Neuronal stem cell (in vitro differentiated cells): ENCODE data around the gene RAI14.
A peak's percentile ranks its signal among the peaks of the same experiment; 100 is the strongest.

Experiments used
- DNase-seq: peaks from one replicate; pipeline ENCODE4 v3.0.0-alpha.2; 2013; ENCODE audit warnings: low spot score
- H2AFZ ChIP-seq: one replicate; pipeline ENCODE4 v1.6.1; 2013; ENCODE audit warnings: mild to moderate bottlenecking, low read length, inconsistent platforms
- H2AK5ac ChIP-seq: 2 replicates; pipeline ENCODE4 v1.6.1; 2013; ENCODE audit warnings: low read depth, mild to moderate bottlenecking, inconsistent platforms, low read length, moderate library complexity, mixed read lengths
- H2BK120ac ChIP-seq: 2 replicates; pipeline ENCODE4 v1.6.1; 2013; ENCODE audit warnings: low read depth, mild to moderate bottlenecking, inconsistent platforms, low read length, moderate library complexity, mixed read lengths
- H2BK12ac ChIP-seq: one replicate; pipeline ENCODE4 v1.6.1; 2013; ENCODE audit warnings: low read length, inconsistent platforms
- H2BK15ac ChIP-seq: 2 replicates; pipeline ENCODE4 v1.6.1; 2013; ENCODE audit warnings: mild to moderate bottlenecking, low read length, inconsistent platforms, mixed read lengths
- H2BK5ac ChIP-seq: one replicate; pipeline ENCODE4 v1.6.1; 2013; ENCODE audit warnings: inconsistent platforms, mild to moderate bottlenecking, low read length, moderate library complexity
- H3K14ac ChIP-seq: one replicate; pipeline ENCODE4 v1.6.1; 2013; ENCODE audit warnings: low read length, inconsistent platforms
- H3K18ac ChIP-seq: 2 replicates; pipeline ENCODE4 v1.6.1; 2013; ENCODE audit warnings: low read length, inconsistent platforms
- H3K23ac ChIP-seq: 2 replicates; pipeline ENCODE4 v1.6.1; 2013; ENCODE audit warnings: low read depth, mild to moderate bottlenecking, mixed read lengths, low read length, inconsistent platforms; ENCODE audit not compliant: poor library complexity
- H3K27ac ChIP-seq: replicated peaks from 3 replicates; pipeline ENCODE4 v1.5.1; 2013; ENCODE audit warnings: low read length, inconsistent platforms
- H3K27me3 ChIP-seq, 3 experiments: 2 replicates each; pipeline ENCODE4 v1.6.1; 2013; ENCODE audit warnings: low read length in 3 of 3, mild to moderate bottlenecking in 2 of 3, inconsistent platforms in 1 of 3, low read depth in 1 of 3, mixed read lengths in 1 of 3, moderate library complexity in 1 of 3; ENCODE audit not compliant: control insufficient read depth in 3 of 3, insufficient read depth in 3 of 3
- H3K36me3 ChIP-seq, 2 donors: replicated peaks in 1 of 2; 2 replicates each; pipeline ENCODE4 v1.6.1; 2013; ENCODE audit warnings: low read length in 2 of 2; ENCODE audit not compliant: control insufficient read depth in 2 of 2, insufficient read depth in 2 of 2
- H3K4ac ChIP-seq: 2 replicates; pipeline ENCODE4 v1.6.1; 2013; ENCODE audit warnings: inconsistent platforms, mild to moderate bottlenecking, low read length, moderate library complexity
- H3K4me1 ChIP-seq, 2 donors: 1 replicate in 1 of 2; 2 replicates in 1 of 2; pipeline ENCODE4 v1.6.1; 2013; ENCODE audit warnings: low read length in 2 of 2, low read depth in 1 of 2; ENCODE audit not compliant: control insufficient read depth in 2 of 2, insufficient read depth in 1 of 2
- H3K4me2 ChIP-seq: one replicate; pipeline ENCODE4 v1.6.1; 2013; ENCODE audit warnings: mild to moderate bottlenecking, low read length, inconsistent platforms; ENCODE audit not compliant: insufficient read depth, poor library complexity, severe bottlenecking
- H3K4me3 ChIP-seq, 2 donors: 2 replicates each; pipeline ENCODE4 v1.5.1; 2013; ENCODE audit warnings: low read length in 2 of 2, mild to moderate bottlenecking in 2 of 2, inconsistent platforms in 1 of 2, moderate library complexity in 1 of 2
- H3K79me1 ChIP-seq: one replicate; pipeline ENCODE4 v1.6.1; 2013; ENCODE audit warnings: low read depth, mild to moderate bottlenecking, inconsistent platforms, low read length, moderate library complexity
- H3K9ac ChIP-seq: one replicate; pipeline ENCODE4 v1.6.1; 2013; ENCODE audit warnings: mild to moderate bottlenecking, low read depth, low read length, inconsistent platforms; ENCODE audit not compliant: poor library complexity
- H3K9me3 ChIP-seq, 2 donors: replicated peaks in 1 of 2; 2 replicates each; pipeline versions ENCODE3 to v1.6.1; 2013; ENCODE audit warnings: low read length in 2 of 2, mild to moderate bottlenecking in 2 of 2, inconsistent platforms in 1 of 2, low read depth in 1 of 2, mixed read lengths in 1 of 2, moderate library complexity in 1 of 2; ENCODE audit not compliant: control insufficient read depth in 2 of 2, insufficient read depth in 1 of 2
- H4K8ac ChIP-seq: one replicate; pipeline ENCODE4 v1.6.1; 2013; ENCODE audit warnings: low read depth, mild to moderate bottlenecking, inconsistent platforms, low read length, moderate library complexity
- H4K91ac ChIP-seq: one replicate; pipeline ENCODE4 v1.6.1; 2013; ENCODE audit warnings: low read length, low read depth, mild to moderate bottlenecking, inconsistent platforms; ENCODE audit not compliant: poor library complexity
- WGBS, 2 donors: extraction: QIAGEN DNeasy Blood & Tissue Kit; methylation state at CpG; one replicate each; pipeline ENCODE4 v1.1.7; 2013; ENCODE audit warnings: missing lambda C conversion rate in 2 of 2, mixed read lengths in 1 of 2; ENCODE audit not compliant: insufficient read length in 2 of 2, insufficient replicate concordance in 1 of 2; ENCODE audit errors: extremely low coverage in 2 of 2; 5-methylcytosine and 5-hydroxymethylcytosine counted together

RAI14 gene

DNA sequence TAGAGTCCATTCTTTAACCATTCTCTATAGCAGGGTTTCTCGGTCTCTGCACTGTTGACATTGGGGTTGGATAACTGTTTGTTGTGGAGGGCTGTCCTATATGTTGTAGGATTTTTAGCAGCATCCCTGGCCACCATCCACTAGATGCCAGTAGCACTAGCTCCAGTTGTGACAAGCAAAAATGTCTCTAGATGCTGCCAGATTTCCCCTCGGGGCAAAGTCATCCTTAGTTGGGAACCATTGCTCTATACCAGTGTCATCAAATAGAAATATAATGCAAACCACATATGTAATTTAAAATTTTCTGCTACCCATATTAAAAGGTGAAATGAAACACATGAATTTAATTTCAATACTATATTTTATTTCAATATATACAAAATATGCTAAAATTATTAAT lies 185.7 kb downstream of the RAI14 start:
- WGBS, 2 donors, result no CpG with 5 or more reads among the region's 2 CpGs

GRCh38 chr5:34842554-34842953 lies 186.4 kb downstream of the RAI14 start:
- H3K4ac ChIP-seq, result no peak overlapping the region
- H2BK5ac ChIP-seq, result no peak overlapping the region
- peaks cover 0 to 11% of the 10 kb centered on the region in 2 donors for H3K4me1 ChIP-seq
- peaks cover 0 to 2% of the 10 kb centered on the region in 2 donors for H3K36me3 ChIP-seq
- no peak overlapping the region for H2AK5ac ChIP-seq
- peak overlapping the region; percentile 8 for H3K14ac ChIP-seq
- no peak overlapping the region for H3K9ac ChIP-seq
- no peak for DNase-seq
- no peak overlapping the region for H2BK15ac ChIP-seq
- H3K27me3 ChIP-seq, result no peaks in the 10 kb centered on the region
- no peak overlapping the region for H2BK120ac ChIP-seq
- H2AFZ ChIP-seq, result peak overlapping the region; percentile 13
- no peak overlapping the region for H4K8ac ChIP-seq
- H3K9me3 ChIP-seq, result peaks cover 0 to 18% of the 10 kb centered on the region in 2 donors
- no peak overlapping the region for H3K23ac ChIP-seq
- H3K4me2 ChIP-seq, result no peak overlapping the region
- no peak overlapping the region for H2BK12ac ChIP-seq
- no peak overlapping the region for H3K18ac ChIP-seq
- H3K4me3 ChIP-seq, result no peak overlapping the region
- no CpG with 5 or more reads among the region's 7 CpGs for WGBS, 2 donors
- H3K27ac ChIP-seq, result no peak overlapping the region
- H4K91ac ChIP-seq, result no peak overlapping the region
- H3K79me1 ChIP-seq, result no peaks in the 10 kb centered on the region

More for the DNA sequence above, 185.7 kb downstream of the RAI14 start:
- Histone ChIP-seq H3K36me3 (peaks cover 0 to 2% of the 10 kb centered on the region in 2 donors), H3K4me2 (no peak overlapping the region), H3K23ac (no peak overlapping the region), H3K9me3 (peaks cover 0 to 18% of the 10 kb centered on the region in 2 donors), H2BK5ac (no peak overlapping the region), H3K79me1 (no peaks in the 10 kb centered on the region), H4K8ac (no peak overlapping the region), H4K91ac (no peak overlapping the region), H3K27me3 (no peaks in the 10 kb centered on the region), H3K4me3 (no peak overlapping the region), H3K4me1 (peaks cover 0 to 11% of the 10 kb centered on the region in 2 donors), H2AK5ac (no peak overlapping the region), H2BK120ac (no peak overlapping the region), H2BK15ac (no peak overlapping the region), H2AFZ (no peak overlapping the region), H3K9ac (no peak overlapping the region), H3K18ac (no peak overlapping the region), H3K4ac (no peak overlapping the region), H2BK12ac (no peak overlapping the region), H3K27ac (no peak overlapping the region), H3K14ac (no peak overlapping the region)
- no peak for DNase-seq

DNA sequence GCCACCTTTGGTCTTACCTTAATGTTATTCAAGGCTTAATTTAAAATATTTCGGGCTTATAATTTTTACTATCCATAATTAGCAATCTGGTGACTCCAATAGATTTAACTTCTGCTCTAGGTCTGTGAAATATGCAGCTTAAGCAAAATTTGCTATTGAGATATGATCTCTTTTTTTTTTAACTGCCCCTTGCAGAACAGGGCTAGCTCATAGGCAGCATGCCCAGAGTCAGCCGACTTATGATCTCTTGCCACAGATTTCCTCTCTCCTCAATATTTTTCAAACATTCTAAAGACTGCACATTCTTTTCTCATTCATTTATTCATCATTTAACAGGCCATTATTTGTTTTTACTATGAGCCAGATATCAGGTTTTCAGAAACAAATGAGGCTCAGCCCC lies 187.4 kb downstream of the RAI14 start:
- H3K27ac ChIP-seq, result no peak overlapping the region
- no CpG with 5 or more reads among the region's 2 CpGs for WGBS, 2 donors
- no peak for DNase-seq
- no peak overlapping the region for H3K9ac ChIP-seq
- H3K14ac ChIP-seq, result no peak overlapping the region
- H3K4me3 ChIP-seq, result no peak overlapping the region
- no peaks in the 10 kb centered on the region for H3K27me3 ChIP-seq
- no peak overlapping the region for H3K4me2 ChIP-seq
- H3K79me1 ChIP-seq, result no peaks in the 10 kb centered on the region
- no peak overlapping the region for H2BK12ac ChIP-seq
- H2AK5ac ChIP-seq, result no peak overlapping the region
- H2BK15ac ChIP-seq, result no peak overlapping the region
- no peak overlapping the region for H2AFZ ChIP-seq
- peaks cover under 1 to 20% of the 10 kb centered on the region in 2 donors for H3K9me3 ChIP-seq
- H4K91ac ChIP-seq, result no peak overlapping the region
- H2BK120ac ChIP-seq, result no peak overlapping the region
- no peak overlapping the region for H3K18ac ChIP-seq
- peaks cover 0 to 11% of the 10 kb centered on the region in 2 donors for H3K4me1 ChIP-seq
- no peak overlapping the region for H3K4ac ChIP-seq
- H3K36me3 ChIP-seq, result peaks cover 0 to 2% of the 10 kb centered on the region in 2 donors
- no peak overlapping the region for H2BK5ac ChIP-seq
- no peak overlapping the region for H4K8ac ChIP-seq
- no peak overlapping the region for H3K23ac ChIP-seq

DNA sequence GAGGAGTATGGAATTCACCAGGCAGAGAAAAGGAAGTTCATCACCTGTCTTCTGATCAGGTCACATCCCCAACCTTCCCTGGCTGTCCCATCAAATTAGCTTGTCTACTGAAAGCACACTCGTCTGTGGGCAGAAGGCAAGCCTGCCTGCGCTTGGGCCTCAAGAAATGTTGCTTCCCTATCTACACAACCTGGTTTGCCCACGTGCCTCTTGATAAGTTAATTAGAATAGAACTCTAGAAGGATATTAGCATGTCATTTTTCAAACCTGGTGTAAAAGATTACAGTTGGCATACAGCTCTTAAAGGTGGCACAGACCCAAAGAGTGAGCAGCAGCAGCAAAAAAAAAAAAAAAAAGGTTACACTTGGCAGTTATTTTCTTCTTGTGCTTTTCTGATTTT lies 188.0 kb downstream of the RAI14 start:
- Histone ChIP-seq H3K23ac (no peak overlapping the region), H2BK120ac (no peak overlapping the region), H2AFZ (no peak overlapping the region), H3K14ac (no peak overlapping the region), H3K36me3 (peaks cover 0 to 2% of the 10 kb centered on the region in 2 donors), H2BK15ac (no peak overlapping the region), H4K8ac (no peak overlapping the region), H2BK12ac (no peak overlapping the region), H3K4me3 (no peak overlapping the region), H3K18ac (no peak overlapping the region), H3K27me3 (no peaks in the 10 kb centered on the region), H3K4me1 (peaks cover 0 to 11% of the 10 kb centered on the region in 2 donors), H3K9ac (no peak overlapping the region), H3K4me2 (no peak overlapping the region), H4K91ac (no peak overlapping the region), H3K79me1 (no peaks in the 10 kb centered on the region), H3K4ac (no peak overlapping the region), H3K27ac (no peak overlapping the region), H3K9me3 (peaks cover 1 to 22% of the 10 kb centered on the region in 2 donors), H2BK5ac (no peak overlapping the region), H2AK5ac (no peak overlapping the region)
- no CpG with 5 or more reads among the region's 3 CpGs for WGBS, 2 donors
- no peak for DNase-seq
